Measurements from ENCODE around the gene ETS2.

The ETS2 gene

GRCh38 chr21:38802050-38803026, 3.4 kb upstream of the ETS2 start:
- no peak for DNase-seq

DNA sequence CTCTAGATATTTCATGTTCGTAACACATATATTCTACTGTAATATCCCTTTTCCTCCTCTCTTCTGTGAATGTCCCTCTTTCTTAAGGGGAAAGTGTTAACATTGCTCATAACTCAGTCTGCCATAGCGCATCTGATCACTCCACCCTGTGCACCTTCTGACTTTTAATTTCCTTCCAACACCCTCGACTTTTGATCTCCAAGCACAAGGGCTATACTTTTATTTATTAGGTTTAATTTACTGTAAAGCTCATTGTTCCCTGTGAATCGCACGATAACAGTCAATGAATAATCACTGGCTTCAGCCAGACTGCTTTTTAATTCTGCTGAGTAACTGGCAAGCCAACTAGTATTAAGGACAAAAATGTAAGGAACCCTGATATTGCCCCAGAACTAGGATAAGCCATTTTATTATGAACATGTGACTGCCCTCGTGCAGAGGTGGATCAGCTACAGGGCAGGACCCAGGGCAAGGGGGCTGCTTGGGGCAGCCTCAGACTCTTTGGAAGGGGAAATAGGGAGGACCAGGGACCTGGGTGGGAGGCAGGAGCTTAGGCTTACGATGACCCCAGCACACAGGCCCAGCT, 2.6 kb upstream of the ETS2 start:
- DNase-seq, result no peak

GRCh38 chr21:38804030-38804788, 1.5 kb upstream of the ETS2 start:
- no peak for DNase-seq

GRCh38 chr21:38804789-38805327, 871 bp upstream of the ETS2 start:
- peak; percentile 41 for DNase-seq

DNA sequence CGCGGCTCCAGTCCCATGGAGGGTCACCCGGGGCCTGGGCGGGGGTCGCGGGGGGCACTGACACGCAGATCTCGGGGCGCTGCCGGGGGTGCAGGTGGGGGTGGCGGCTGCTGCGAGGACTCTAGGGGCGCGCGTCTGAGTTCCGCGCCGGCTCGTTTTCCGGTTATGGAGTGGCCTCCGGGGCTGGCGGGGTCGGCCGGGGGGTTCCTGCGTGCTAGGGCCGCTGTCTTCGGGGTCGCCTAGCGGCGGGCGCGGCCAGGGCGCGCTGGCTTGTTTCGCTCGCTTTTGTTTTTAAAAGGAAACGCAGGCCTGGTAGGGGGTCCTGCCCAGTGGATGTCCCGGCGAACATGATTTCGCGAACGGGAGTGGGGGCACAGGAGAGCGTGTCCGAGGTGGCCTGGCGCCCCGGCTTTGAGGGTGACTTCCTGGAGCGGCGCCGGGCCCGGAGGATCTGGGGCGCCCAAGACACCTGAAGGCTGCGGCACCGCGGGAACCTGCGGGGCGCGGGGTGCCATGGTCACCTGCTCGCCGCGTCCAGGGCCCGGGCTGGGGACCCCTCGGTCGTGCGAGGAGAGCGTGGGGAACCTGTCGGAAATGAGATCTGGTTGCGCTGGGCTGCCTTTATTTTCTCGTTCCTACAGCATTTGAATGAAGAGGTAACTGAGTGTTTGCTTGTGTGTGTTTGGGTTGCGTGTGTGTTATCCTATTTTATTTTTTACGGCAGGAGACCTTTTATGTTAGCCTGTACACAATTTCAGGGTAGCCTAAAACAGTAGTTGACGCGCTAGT, 618 bp downstream of the ETS2 start:
- no peak for DNase-seq

GRCh38 chr21:38806942-38807284, 1.2 kb downstream of the ETS2 start:
- DNase-seq, result no peak

- no peak for DNase-seq
Observed at GRCh38 chr21:38807441-38807871, 1.7 kb downstream of the ETS2 start.

- DNase-seq, result no peak
Observed at GRCh38 chr21:38807986-38808385, 2.3 kb downstream of the ETS2 start.

GRCh38 chr21:38809198-38809878, 3.6 kb downstream of the ETS2 start:
- DNase-seq, result no peak

DNA sequence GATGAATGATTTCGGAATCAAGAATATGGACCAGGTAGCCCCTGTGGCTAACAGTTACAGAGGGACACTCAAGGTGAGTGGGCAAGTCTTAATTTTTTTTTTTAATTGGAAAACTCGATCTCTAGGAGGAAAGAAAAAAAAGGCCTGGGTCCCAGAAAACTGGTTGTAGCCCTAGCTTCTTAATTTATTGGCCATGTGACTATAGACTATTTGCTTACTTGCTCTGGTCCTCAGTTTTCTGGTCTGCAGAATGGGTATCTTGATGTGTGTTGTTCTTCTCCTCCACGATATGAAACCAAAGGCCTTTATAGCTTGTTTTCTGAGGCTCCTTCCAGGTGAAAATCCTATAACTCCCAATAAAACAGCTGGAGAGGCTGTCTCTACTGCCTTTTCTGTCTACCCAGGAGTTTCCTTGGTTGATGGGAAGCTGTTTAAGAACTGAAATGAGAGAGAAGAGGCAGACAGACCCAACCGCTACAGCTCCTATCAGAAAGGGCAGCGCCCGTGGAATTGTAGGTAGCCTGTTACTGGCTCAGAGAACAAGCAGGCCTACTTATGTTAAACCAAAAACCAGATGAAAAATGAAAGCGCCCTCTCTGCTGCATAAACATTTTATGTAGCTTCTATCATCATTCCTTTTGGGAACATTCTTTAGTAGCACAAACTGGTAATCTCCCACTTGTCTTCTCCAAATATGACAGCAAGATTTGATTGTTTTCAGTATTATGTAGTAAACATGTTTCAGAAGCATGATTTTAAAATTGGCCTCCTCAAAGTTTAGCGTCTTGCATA, 4.5 kb downstream of the ETS2 start:
- DNase-seq, result no peak

GRCh38 chr21:38810826-38811164, 5.1 kb downstream of the ETS2 start:
- no peak for DNase-seq

GRCh38 chr21:38811257-38811656, 5.5 kb downstream of the ETS2 start:
- DNase-seq, result no peak

- no peak for DNase-seq
Observed at GRCh38 chr21:38813143-38813542, 7.4 kb downstream of the ETS2 start.

DNA sequence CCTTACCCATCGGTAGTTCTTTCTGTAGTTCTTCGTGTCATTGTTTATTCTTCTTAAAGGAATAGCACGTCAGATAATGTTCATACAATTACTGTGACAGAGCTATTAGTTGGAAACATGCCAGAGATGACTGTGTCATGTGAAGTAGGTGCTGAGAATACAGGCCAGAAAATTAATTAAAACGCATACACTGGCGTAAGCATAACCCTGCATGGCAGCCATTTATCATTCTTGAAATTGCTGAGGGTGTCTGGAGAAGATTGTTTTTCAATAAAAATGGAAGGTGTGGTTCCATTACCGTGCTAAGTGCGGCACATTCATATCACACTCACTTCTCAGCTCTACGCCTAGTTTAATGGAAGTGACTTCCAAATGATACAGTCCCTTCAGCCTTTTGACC, 7.8 kb downstream of the ETS2 start:
- DNase-seq, result no peak

GRCh38 chr21:38814126-38815059, 8.7 kb downstream of the ETS2 start:
- DNase-seq, result no peak

GRCh38 chr21:38815060-38815405, 9.3 kb downstream of the ETS2 start:
- DNase-seq, result no peak

DNA sequence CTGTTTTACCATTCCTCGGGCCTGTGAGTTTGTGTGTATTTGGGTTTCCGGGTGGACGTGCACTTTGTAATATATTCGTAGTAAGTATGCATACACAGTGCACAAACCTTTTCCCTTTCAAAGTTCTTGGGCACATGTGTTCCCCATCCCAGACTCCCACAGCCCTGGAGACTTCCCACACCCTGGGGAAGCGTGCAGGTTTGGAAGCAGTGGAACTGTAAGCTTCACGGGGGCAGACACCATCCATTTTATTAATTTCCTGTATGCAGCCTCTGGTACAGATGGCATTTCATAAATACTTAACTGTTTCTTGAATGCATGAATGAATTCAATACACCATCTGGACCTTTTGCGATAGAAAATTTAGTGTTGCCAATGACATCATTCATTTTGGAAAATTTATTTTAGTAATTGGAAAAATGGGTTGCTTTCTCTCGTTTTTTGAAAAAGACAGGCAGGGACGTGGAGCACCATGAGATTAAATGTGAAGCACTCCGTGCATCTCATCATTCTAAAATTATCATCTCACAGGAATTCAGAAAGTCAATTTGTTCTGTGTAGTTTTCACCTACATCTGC, 10.8 kb downstream of the ETS2 start:
- DNase-seq, result no peak

DNA sequence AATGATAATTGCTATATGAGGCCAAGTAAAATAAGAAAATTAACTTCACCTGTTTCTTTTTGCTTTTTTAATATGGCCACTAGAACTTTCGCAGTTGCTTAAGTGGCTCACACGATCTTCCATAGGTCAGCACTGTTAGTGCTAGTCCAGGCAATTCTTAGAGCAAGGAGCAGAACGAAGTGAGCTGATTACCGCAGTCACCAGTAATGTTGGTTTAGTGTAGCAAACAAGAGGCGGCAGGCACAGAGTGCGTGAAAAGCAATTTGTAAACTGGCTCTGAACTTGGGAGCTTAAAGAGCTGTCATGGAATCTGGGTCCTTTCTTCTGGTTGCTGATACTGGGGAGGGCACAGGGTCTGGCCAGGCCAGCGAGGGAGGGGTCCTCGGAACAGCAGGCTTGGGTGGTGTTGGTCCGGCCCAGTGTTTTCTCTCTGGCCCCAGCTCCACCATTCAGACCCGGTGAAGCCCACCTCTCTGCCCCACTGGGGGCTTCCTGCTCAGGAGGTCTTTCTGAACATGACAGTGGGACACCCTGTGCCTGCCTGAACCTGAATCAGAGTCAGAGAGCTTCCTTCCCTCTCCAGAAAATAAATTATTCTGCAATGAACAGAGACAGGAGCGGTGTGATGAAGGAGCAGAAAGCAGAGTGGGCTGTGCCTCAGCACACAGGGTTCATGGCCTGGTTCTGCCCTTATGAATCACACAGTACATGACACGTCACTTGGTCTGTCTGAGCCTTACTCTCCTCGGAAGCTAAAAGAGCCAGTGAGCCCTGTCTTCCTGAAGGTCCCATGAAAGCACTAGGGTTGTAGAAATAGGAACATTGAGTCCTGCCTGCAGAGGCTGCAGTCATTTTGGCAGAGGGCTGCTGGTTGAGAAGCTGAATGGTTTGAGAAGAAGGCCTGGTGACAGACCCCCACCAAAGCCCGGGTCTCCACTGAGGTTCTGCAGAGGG, 11.9 kb downstream of the ETS2 start:
- DNase-seq, result no peak

DNA sequence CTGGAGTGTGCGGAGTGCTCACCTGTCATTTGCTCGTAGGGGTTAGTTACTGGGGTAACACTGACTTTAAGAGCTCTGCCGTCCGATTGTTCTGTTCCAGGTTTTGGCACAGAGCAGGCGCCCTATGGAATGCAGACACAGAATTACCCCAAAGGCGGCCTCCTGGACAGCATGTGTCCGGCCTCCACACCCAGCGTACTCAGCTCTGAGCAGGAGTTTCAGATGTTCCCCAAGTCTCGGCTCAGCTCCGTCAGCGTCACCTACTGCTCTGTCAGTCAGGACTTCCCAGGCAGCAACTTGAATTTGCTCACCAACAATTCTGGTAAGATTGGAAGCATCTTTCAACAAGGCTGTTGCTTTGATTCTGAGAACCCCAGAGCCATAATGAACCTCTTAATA, 12.6 kb downstream of the ETS2 start:
- DNase-seq, result no peak

All from stimulated activated naive CD4-positive, alpha-beta T cell treated with Interleukin-2 at 50 U/mL for 16 hours (primary cell).